Liver (tissue), 9 donors: ENCODE results near the gene WDR90. TPM values are rescaled to one million over a fixed set of nuclear protein-coding genes. Genes with fewer than 3 reads are reported as not detected.

Source experiments
- DNase-seq: peaks from one replicate; pipeline ENCODE4 v3.0.0-alpha.2; 2017; ENCODE audit warnings: low spot score
- H3K27ac ChIP-seq, 2 donors: one replicate each; pipeline ENCODE4 v1.7.0; 2013; ENCODE audit warnings: inconsistent platforms in 2 of 2, low read length in 2 of 2, control low read depth in 1 of 2, low read depth in 1 of 2, mild to moderate bottlenecking in 1 of 2
- H3K27me3 ChIP-seq, 4 donors: one replicate each; pipeline versions ENCODE4 v1.6.1 to v1.7.0; 2013; ENCODE audit warnings: low read length in 3 of 4, inconsistent platforms in 1 of 4, mild to moderate bottlenecking in 1 of 4, moderate library complexity in 1 of 4; ENCODE audit not compliant: control insufficient read depth in 4 of 4, insufficient read depth in 4 of 4
- H3K36me3 ChIP-seq, 4 donors: one replicate each; pipeline versions ENCODE4 v1.6.1 to v1.7.0; 2013; ENCODE audit warnings: low read length in 3 of 4, mild to moderate bottlenecking in 3 of 4, low read depth in 1 of 4, moderate library complexity in 1 of 4; ENCODE audit not compliant: control insufficient read depth in 4 of 4, insufficient read depth in 3 of 4
- H3K4me1 ChIP-seq, 4 donors: one replicate each; pipeline versions ENCODE4 v1.6.1 to v1.7.0; 2013; ENCODE audit warnings: low read length in 3 of 4, mild to moderate bottlenecking in 3 of 4, moderate library complexity in 1 of 4; ENCODE audit not compliant: control insufficient read depth in 4 of 4, insufficient read depth in 4 of 4
- H3K4me3 ChIP-seq, 3 donors: one replicate each; pipeline versions ENCODE4 v1.6.1 to v1.7.0; 2013; ENCODE audit warnings: low read length in 3 of 3, control low read depth in 1 of 3, low read depth in 1 of 3, mild to moderate bottlenecking in 1 of 3
- H3K9ac ChIP-seq, 2 donors: one replicate each; pipeline ENCODE4 v1.7.0; 2013; ENCODE audit warnings: low read length in 2 of 2, mild to moderate bottlenecking in 2 of 2, moderate library complexity in 2 of 2, control low read depth in 1 of 2, low read depth in 1 of 2
- H3K9me3 ChIP-seq, 4 donors: one replicate each; pipeline versions ENCODE4 v1.6.1 to v1.7.0; 2013; ENCODE audit warnings: low read length in 3 of 4; ENCODE audit not compliant: control insufficient read depth in 4 of 4
- CTCF ChIP-seq: fragments of 150-350 bp; IDR thresholded peaks from 2 replicates; pipeline ENCODE4 v1.5.1; 2017; ENCODE audit warnings: improper control_type of control experiment, low read depth, low read length; ENCODE audit not compliant: missing input control
- EGR1 ChIP-seq, 2 donors: IDR thresholded peaks; 2 replicates each; pipeline ENCODE4 v1.6.1; 2016 to 2018; ENCODE audit warnings: antibody characterized with exemption in 2 of 2, low read depth in 2 of 2
- FOXA1 ChIP-seq: IDR thresholded peaks from 2 replicates; pipeline ENCODE4 v1.6.1; 2016; ENCODE audit warnings: antibody characterized with exemption
- FOXA2 ChIP-seq: IDR thresholded peaks from 2 replicates; pipeline ENCODE4 v1.6.1; 2016; ENCODE audit warnings: antibody characterized with exemption
- GABPA ChIP-seq, 2 donors: IDR thresholded peaks in 1 of 2; conservative IDR thresholded peaks in 1 of 2; 2 replicates each; pipeline ENCODE4 v1.6.1; 2016; ENCODE audit warnings: antibody characterized with exemption in 2 of 2, mild to moderate bottlenecking in 1 of 2, moderate library complexity in 1 of 2
- HNF4A ChIP-seq, 2 donors: conservative IDR thresholded peaks; 2 replicates each; pipeline ENCODE4 v1.6.1; 2016; ENCODE audit warnings: antibody characterized with exemption in 2 of 2, mild to moderate bottlenecking in 2 of 2
- HNF4G ChIP-seq: IDR thresholded peaks from 2 replicates; pipeline ENCODE4 v1.6.1; 2016; ENCODE audit warnings: antibody characterized with exemption
- JUND ChIP-seq, 2 donors: IDR thresholded peaks; 2 replicates each; pipeline ENCODE4 v1.6.1; 2016; ENCODE audit warnings: antibody characterized with exemption in 2 of 2
- MAX ChIP-seq: IDR thresholded peaks from 2 replicates; pipeline ENCODE4 v1.6.1; 2016; ENCODE audit warnings: antibody characterized with exemption
- NR2F2 ChIP-seq: IDR thresholded peaks from 2 replicates; pipeline ENCODE4 v1.6.1; 2016; ENCODE audit warnings: antibody characterized with exemption
- RAD21 ChIP-seq, 2 donors: IDR thresholded peaks; 2 replicates each; pipeline ENCODE4 v1.6.1; 2016; ENCODE audit warnings: antibody characterized with exemption in 2 of 2, mild to moderate bottlenecking in 2 of 2
- REST ChIP-seq: IDR thresholded peaks from 2 replicates; pipeline ENCODE4 v1.6.1; 2016; ENCODE audit warnings: antibody characterized with exemption, mild to moderate bottlenecking
- RXRA ChIP-seq, 2 donors: IDR thresholded peaks; 2 replicates each; pipeline ENCODE4 v1.6.1; 2017 to 2018; ENCODE audit warnings: antibody characterized with exemption in 2 of 2, mild to moderate bottlenecking in 1 of 2
- SP1 ChIP-seq: IDR thresholded peaks from 2 replicates; pipeline ENCODE4 v1.6.1; 2018; ENCODE audit warnings: antibody characterized with exemption, mild to moderate bottlenecking
- TAF1 ChIP-seq: conservative IDR thresholded peaks from 2 replicates; pipeline ENCODE4 v1.6.1; 2016; ENCODE audit warnings: antibody characterized with exemption, mild to moderate bottlenecking
- YY1 ChIP-seq: IDR thresholded peaks from 2 replicates; pipeline ENCODE4 v1.6.1; 2016; ENCODE audit warnings: antibody characterized with exemption, mild to moderate bottlenecking
- WGBS: extraction: QIAGEN DNeasy Blood & Tissue Kit; methylation state at CpG from one replicate; pipeline ENCODE4 v1.1.7; 2013; 5-methylcytosine and 5-hydroxymethylcytosine counted together
- polyA plus RNA-seq, 2 donors: library from polyadenylated mRNA; stranded (reverse) in 1 of 2; unstranded in 1 of 2; fragments of 200-250 nt in 1 of 2; fragments of >200 nt in 1 of 2; fragmentation: Nextera tagmentation in 1 of 2; extraction: Ambion mirVana in 1 of 2; gene quantifications; one replicate each; pipeline versions ENCODE4 v1.2.1 to v1.2.3, GENCODE V29; 2013 to 2015
- total RNA-seq, 2 donors: library from RNA; depleted of rRNA; stranded (reverse); fragments of >200 nt; gene quantifications; one replicate each; pipeline ENCODE4 v1.2.3, GENCODE V29; 2014
- TF ChIP-seq, protein P1 (sequence below): IDR thresholded peaks from 2 replicates; pipeline ENCODE4 v1.6.1; 2016; ENCODE audit warnings: antibody characterized with exemption
- TF ChIP-seq, protein P2 (sequence below): IDR thresholded peaks from 2 replicates; pipeline ENCODE4 v1.6.1; 2016; ENCODE audit warnings: antibody characterized with exemption
- donor health status: healthy.
- donor health status: healthy.
- donor health status: healthy.
- donor health status: healthy.
- donor health status: healthy.

The WDR90 gene
- total and polyA plus RNA-seq, 4 donors = 4.7 to 13.4 (median 7.9) TPM

DNA sequence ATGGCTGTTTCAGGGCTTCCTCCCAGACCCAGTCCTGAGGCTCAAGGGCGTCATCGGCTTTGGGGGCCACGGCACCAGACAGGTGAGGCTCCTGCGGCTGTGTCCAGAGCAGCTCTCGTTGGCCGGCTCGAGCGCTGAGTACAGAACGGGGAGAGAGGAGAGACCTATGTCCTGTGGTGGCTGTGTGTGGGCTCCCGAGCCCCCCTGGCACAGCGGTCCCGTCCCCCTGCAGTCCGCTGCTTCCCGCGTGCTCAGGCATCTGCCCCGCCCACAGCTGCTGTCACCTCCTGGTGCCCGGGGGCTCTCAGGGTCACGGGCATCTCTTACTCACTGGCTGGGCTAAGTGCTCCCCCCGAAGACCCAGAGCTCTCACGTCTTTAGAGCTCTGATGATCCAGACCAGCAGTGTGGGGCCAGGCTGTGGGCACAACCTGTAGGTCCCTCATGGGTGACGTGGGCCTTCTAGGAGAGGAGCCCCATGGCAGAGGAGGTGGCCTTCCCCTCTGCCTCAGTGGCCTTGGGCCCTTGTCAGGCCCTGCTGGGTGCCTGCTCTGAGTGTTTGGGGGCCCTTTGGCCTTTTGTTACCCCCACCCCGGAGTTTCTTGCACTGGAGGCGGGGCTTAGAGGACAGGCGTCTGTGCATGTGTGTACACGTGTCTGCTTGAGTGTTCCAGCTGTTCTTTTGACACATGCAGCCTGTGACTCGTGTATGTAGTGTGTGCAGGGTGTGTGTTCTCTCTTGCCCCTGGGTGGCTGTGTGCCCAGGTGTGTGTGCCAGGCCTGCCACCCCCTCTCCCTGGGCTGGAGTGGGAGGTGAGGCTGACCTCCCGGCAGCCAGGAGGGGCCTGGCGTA, 3.5 kb downstream of the WDR90 start:
- no peak overlapping the region for H3K9ac ChIP-seq
- no peak overlapping the region for H3K4me3 ChIP-seq
- peaks cover 0 to 5% (median 1%) of the 10 kb centered on the region in 4 donors for H3K36me3 ChIP-seq
- H3K27me3 ChIP-seq = no peaks in the 10 kb centered on the region
- no peaks in the 10 kb centered on the region for H3K9me3 ChIP-seq
- peaks cover 0 to 27% (median 14%) of the 10 kb centered on the region in 4 donors for H3K4me1 ChIP-seq
- WGBS = 93% methylated on average over 28 of the region's 28 CpGs
- no peak for DNase-seq
- TF ChIP-seq RAD21 (IDR thresholded peaks at IDR 0.05) (no peak), FOXA1 (no peak), NR2F2 (no peak), YY1 (no peak), HNF4A (conservative IDR thresholded peaks at IDR 0.05) (no peak), HNF4G (no peak), GABPA (IDR thresholded peaks at IDR 0.05 in 1 of 2, conservative IDR thresholded peaks at IDR 0.05 in 1 of 2) (no peak), TAF1 (no peak), EGR1 (IDR thresholded peaks at IDR 0.05; ENCODE audit: low read depth in 2 of 2) (no peak), RXRA (IDR thresholded peaks at IDR 0.05) (no peak), REST (no peak), CTCF (no peak), JUND (IDR thresholded peaks at IDR 0.05) (no peak), FOXA2 (no peak), SP1 (no peak), MAX (no peak)
- TF ChIP-seq, protein P1, sequence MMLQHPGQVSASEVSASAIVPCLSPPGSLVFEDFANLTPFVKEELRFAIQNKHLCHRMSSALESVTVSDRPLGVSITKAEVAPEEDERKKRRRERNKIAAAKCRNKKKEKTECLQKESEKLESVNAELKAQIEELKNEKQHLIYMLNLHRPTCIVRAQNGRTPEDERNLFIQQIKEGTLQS = no peak
- TF ChIP-seq, protein P2, sequence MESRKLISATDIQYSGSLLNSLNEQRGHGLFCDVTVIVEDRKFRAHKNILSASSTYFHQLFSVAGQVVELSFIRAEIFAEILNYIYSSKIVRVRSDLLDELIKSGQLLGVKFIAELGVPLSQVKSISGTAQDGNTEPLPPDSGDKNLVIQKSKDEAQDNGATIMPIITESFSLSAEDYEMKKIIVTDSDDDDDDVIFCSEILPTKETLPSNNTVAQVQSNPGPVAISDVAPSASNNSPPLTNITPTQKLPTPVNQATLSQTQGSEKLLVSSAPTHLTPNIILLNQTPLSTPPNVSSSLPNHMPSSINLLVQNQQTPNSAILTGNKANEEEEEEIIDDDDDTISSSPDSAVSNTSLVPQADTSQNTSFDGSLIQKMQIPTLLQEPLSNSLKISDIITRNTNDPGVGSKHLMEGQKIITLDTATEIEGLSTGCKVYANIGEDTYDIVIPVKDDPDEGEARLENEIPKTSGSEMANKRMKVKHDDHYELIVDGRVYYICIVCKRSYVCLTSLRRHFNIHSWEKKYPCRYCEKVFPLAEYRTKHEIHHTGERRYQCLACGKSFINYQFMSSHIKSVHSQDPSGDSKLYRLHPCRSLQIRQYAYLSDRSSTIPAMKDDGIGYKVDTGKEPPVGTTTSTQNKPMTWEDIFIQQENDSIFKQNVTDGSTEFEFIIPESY = no peak
- H3K27ac ChIP-seq = no peak overlapping the region
